LHCN-M2 (cell line): ENCODE results near the gene UTS2R. TPM values are rescaled to one million over a fixed set of nuclear protein-coding genes. Genes with fewer than 3 reads are reported as not detected.

Experiments
- total RNA-seq: library from RNA; depleted of rRNA; stranded (reverse); fragments of >200 nt; gene quantifications from 2 replicates; pipeline ENCODE4 v1.2.3, GENCODE V29; 2014; rRNA removed

Gene UTS2R
- total RNA-seq, 1 experiment from 2014 or later, result 0.11 TPM

Other genes with a start within 250 kb of the UTS2R start
- 11.0 and 13.5 TPM in 2 replicates for gene CCDC57, start 158.9 kb upstream of the UTS2R start, total RNA-seq
- 497 and 711 TPM in 2 replicates for gene SLC16A3, start 142.7 kb upstream of the UTS2R start, total RNA-seq
- gene CSNK1D, start 98.1 kb upstream of the UTS2R start, total RNA-seq, result 38.9 and 51.3 TPM in 2 replicates
- 0.92 and 1.6 TPM in 2 replicates for gene CD7, start 54.2 kb upstream of the UTS2R start, total RNA-seq
- gene SECTM1, start 38.0 kb upstream of the UTS2R start, total RNA-seq, result 139 and 147 TPM in 2 replicates
- gene TEX19, start 12.5 kb upstream of the UTS2R start, total RNA-seq, result 0.06 TPM in 2 replicates
- gene HEXD, start 46.6 kb downstream of the UTS2R start, total RNA-seq, result 12.0 and 14.6 TPM in 2 replicates
- 28.7 and 45.0 TPM in 2 replicates for gene OGFOD3, start 46.8 kb downstream of the UTS2R start, total RNA-seq
- gene CYBC1, start 79.0 kb downstream of the UTS2R start, total RNA-seq, result 83.5 and 107 TPM in 2 replicates
- gene NARF, start 87.0 kb downstream of the UTS2R start, total RNA-seq, result 62.7 and 62.8 TPM in 2 replicates
- gene FOXK2, start 148.0 kb downstream of the UTS2R start, total RNA-seq, result 24.8 and 31.5 TPM in 2 replicates